PFSK-1 (cell line): ENCODE data around the gene TNFRSF19.

Source experiments
- FOXP2 ChIP-seq: optimal IDR thresholded peaks from 2 replicates; pipeline ENCODE3; 2011; ENCODE audit warnings: borderline replicate concordance, control low read depth, inconsistent platforms; ENCODE audit not compliant: insufficient read depth; ENCODE audit errors: extremely low read length, extremely low read depth
- POLR2AphosphoS5 ChIP-seq: IDR thresholded peaks from 2 replicates; pipeline ENCODE4 v1.6.1; 2012; ENCODE audit warnings: low read depth, mild to moderate bottlenecking, control low read depth, low read length, moderate library complexity
- SIN3A ChIP-seq: IDR thresholded peaks from 2 replicates; pipeline ENCODE4 v1.6.1; 2012; ENCODE audit warnings: mild to moderate bottlenecking, low read length, moderate library complexity, borderline replicate concordance; ENCODE audit not compliant: insufficient read depth
- TAF1 ChIP-seq: IDR thresholded peaks from 2 replicates; pipeline ENCODE4 v1.6.1; 2012; ENCODE audit warnings: low read length, control low read depth, borderline replicate concordance; ENCODE audit not compliant: insufficient read depth
- TF ChIP-seq, protein P1 (sequence below), 2 experiments: IDR thresholded peaks; 2 replicates each; pipeline versions ENCODE4 v1.6.1 to v1.8.0; 2011 to 2012; ENCODE audit warnings: low read depth in 2 of 2, low read length in 2 of 2, control low read depth in 1 of 2, inconsistent platforms in 1 of 2, mild to moderate bottlenecking in 1 of 2, moderate library complexity in 1 of 2; ENCODE audit not compliant: insufficient read depth in 1 of 2

The TNFRSF19 gene

DNA sequence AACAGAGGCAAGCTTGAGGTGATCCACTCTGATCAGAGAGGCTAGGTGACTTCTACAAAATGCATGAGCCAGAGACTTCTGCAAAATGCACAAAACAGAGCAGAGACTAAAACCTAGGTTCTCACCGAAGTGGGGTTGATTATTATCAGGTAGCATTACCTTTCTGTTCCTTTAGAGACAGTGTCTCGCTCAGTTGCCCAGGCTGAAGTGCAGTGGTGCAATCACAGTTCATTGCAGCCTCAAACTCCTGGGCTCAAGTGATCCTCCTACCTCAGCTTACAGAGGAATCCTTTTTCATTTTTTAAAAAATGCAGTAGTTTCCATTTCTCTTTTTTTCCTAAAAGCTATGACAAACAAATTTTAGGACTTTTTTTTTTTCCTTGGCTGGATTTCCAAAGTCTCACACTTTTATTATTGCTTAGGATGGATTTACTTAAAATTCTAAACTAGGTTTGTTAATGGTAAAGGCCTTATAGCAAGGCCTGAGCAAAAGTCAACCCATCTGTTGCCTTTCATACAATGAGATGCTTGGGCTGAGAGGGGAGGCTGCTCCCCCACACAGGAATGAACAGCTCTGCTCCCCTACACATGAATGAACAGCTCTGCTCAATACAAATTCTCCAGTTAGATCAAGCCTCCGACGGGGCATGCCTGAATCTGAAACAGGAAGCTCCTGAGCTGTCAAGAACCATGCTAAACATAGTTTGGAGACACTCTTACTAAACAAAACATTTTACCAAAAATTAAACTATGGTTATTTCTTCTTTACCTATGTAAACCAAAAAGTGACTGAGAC, 18.8 kb upstream of the TNFRSF19 start:
- no peak for TF ChIP-seq FOXP2
- no peak for TF ChIP-seq TAF1

DNA sequence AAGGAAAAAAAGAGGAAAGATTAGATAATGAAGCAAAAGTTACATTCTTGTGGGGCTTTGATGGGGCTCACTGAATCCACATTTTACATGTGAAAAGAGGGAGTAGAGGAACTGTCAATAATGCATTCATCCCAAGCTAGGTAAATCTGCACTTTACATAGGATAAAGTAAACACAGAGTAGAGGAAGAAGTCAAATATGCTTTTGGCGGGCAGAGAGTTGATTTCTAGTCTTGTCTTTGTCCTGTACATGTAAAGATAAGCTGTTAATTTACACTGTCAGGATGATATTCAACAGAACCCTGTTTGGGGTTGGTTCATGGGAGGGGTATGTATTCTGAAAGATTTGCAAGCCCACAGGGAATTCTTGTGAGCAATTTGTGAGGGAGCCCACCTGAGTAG, 18.0 kb upstream of the TNFRSF19 start:
- TF ChIP-seq FOXP2 (no peak), TAF1 (no peak), POLR2AphosphoS5 (no peak), SIN3A (no peak)
- TF ChIP-seq, protein P1, sequence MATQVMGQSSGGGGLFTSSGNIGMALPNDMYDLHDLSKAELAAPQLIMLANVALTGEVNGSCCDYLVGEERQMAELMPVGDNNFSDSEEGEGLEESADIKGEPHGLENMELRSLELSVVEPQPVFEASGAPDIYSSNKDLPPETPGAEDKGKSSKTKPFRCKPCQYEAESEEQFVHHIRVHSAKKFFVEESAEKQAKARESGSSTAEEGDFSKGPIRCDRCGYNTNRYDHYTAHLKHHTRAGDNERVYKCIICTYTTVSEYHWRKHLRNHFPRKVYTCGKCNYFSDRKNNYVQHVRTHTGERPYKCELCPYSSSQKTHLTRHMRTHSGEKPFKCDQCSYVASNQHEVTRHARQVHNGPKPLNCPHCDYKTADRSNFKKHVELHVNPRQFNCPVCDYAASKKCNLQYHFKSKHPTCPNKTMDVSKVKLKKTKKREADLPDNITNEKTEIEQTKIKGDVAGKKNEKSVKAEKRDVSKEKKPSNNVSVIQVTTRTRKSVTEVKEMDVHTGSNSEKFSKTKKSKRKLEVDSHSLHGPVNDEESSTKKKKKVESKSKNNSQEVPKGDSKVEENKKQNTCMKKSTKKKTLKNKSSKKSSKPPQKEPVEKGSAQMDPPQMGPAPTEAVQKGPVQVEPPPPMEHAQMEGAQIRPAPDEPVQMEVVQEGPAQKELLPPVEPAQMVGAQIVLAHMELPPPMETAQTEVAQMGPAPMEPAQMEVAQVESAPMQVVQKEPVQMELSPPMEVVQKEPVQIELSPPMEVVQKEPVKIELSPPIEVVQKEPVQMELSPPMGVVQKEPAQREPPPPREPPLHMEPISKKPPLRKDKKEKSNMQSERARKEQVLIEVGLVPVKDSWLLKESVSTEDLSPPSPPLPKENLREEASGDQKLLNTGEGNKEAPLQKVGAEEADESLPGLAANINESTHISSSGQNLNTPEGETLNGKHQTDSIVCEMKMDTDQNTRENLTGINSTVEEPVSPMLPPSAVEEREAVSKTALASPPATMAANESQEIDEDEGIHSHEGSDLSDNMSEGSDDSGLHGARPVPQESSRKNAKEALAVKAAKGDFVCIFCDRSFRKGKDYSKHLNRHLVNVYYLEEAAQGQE (IDR thresholded peaks at IDR 0.05; ENCODE audit: insufficient read depth in 1 of 2, low read depth in 2 of 2, low read length in 2 of 2): no peak

DNA sequence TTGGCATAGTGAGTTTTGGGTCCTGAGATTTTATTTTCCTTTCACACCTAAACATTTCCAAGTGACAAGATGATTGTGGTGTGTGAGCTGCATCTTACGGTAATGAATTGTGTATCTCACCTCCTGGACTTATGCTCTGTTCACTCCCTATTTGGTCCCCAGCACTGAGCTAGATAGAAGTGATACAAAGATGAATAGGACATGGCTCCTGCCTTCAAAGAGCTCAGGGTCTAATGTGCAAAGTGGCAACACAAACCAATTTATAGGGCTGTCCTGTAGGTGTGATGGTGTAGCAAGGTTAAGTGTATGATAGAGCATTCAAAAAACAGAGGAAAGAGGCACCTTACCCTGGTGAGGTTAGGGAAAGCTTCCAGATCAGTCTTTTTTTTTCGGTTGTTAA, 17.6 kb upstream of the TNFRSF19 start:
- TF ChIP-seq SIN3A (no peak), POLR2AphosphoS5 (no peak), TAF1 (no peak), FOXP2 (no peak)
- TF ChIP-seq, protein P1 (IDR thresholded peaks at IDR 0.05; ENCODE audit: insufficient read depth in 1 of 2, low read depth in 2 of 2, low read length in 2 of 2): no peak

- TF ChIP-seq, protein P1 (IDR thresholded peaks at IDR 0.05; ENCODE audit: insufficient read depth in 1 of 2, low read depth in 2 of 2, low read length in 2 of 2): no peak
- TF ChIP-seq TAF1 (no peak), SIN3A (no peak), POLR2AphosphoS5 (no peak), FOXP2 (no peak)
Measured at GRCh38 chr13:23554000-23554399, 16.2 kb upstream of the TNFRSF19 start.

GRCh38 chr13:23557043-23557442, 13.2 kb upstream of the TNFRSF19 start:
- TF ChIP-seq SIN3A: no peak
- TF ChIP-seq POLR2AphosphoS5: no peak

DNA sequence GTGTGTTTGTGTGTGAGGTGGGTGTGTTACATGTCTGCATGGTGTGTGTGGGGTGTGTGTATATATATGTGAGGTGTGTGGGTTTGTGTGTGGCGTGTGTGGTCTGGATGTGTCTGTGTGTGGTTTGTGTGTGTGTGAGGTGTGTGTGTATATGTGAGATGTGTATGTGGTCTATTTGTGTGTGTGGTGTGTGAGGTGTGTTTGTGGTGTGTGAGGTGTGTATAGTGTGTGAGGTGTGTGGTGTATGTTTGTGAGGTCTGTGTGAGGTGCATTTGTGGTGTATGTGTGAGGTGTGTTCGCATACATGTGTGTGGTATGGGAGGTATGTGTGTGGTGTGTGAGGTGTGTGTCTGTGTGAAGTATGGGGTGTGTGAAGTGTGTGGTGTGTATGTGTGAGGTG, 12.5 kb upstream of the TNFRSF19 start:
- TF ChIP-seq POLR2AphosphoS5 (no peak), TAF1 (no peak), SIN3A (no peak), FOXP2 (no peak)
- TF ChIP-seq, protein P1 (IDR thresholded peaks at IDR 0.05; ENCODE audit: insufficient read depth in 1 of 2, low read depth in 2 of 2, low read length in 2 of 2): no peak
